Neural progenitor cell (in vitro differentiated cells): ENCODE results near the gene ANTXRL.
"Not testable (repeated sequence)": the region's sequence is repeated elsewhere in the genome, so short reads cannot be mapped to it uniquely, and the experiment has no call there.

Source experiments
- CTCF ChIP-seq: fragments of 200-600 bp; sonication (generic); IDR thresholded peaks from 2 replicates; pipeline ENCODE4 v1.5.1; 2017; ENCODE audit warnings: antibody characterized with exemption, mild to moderate bottlenecking
- EZH2 ChIP-seq: fragments of 200-600 bp; sonication (generic); IDR thresholded peaks from 2 replicates; pipeline ENCODE4 v1.6.1; 2017; ENCODE audit warnings: antibody characterized with exemption, mild to moderate bottlenecking, moderate library complexity
- EZH2phosphoT487 ChIP-seq: fragments of 200-600 bp; sonication (generic); IDR thresholded peaks from 2 replicates; pipeline ENCODE4 v1.6.1; 2017; ENCODE audit warnings: antibody characterized with exemption

DNA sequence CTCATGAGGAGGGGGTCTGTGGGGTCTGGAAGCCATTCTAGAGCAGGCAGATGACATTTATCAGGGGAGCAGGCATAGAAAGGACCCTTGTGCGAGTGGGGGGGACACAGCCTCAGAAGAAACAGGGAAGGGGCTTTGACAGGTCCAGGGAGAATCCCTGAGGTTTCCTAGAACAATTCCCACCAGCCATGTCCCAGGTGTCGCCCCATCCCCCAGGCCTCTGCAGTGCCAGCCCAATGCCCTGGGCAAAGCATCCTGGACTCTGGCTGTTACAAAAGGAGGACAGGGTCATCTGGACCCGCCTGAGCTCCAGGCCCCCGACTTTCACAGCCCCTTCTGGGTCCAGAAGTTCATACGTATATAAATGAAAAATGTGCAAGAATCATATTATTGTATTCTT is 80.4 kb downstream of the ANTXRL start:
- TF ChIP-seq CTCF, EZH2phosphoT487, EZH2: not testable (repeated sequence)
